K562 (cell line): Measurements from ENCODE around the gene NECTIN4. TPM values are rescaled to one million over a fixed set of nuclear protein-coding genes. Genes with fewer than 3 reads are reported as not detected.

Experiments
- polyA plus RNA-seq, 8 experiments: library from polyadenylated mRNA; depleted of rRNA in 4 of 8; stranded (reverse) in 5 of 8; unstranded in 3 of 8; fragments of >200 nt; fragmentation: Nextera tagmentation in 2 of 8; fragmentation: Illumina TruSeq in 1 of 8; extraction: Ambion mirVana in 2 of 8; extraction: Trizol in 1 of 8; gene quantifications; 2 replicates each; pipeline versions ENCODE4 v1.2.1 to v1.2.3, GENCODE V29; 2011 to 2014; ENCODE audit warnings: inconsistent platforms in 1 of 8, missing spikeins in 1 of 8
- small RNA-seq: library from RNA; depleted of rRNA; stranded (forward); fragments of <200 nt; gene quantifications from one replicate; pipeline ENCODE3, GENCODE V24; 2014
- total RNA-seq, 7 experiments: library from RNA; depleted of rRNA in 6 of 7; stranded (reverse); fragments of >200 nt in 6 of 7; fragmentation: Illumina TruSeq in 2 of 7; extraction: Trizol in 2 of 7; gene quantifications; 2 replicates each; pipeline versions ENCODE4 v1.2.1 to v1.2.3, GENCODE V29; 2011 to 2021; ENCODE audit warnings: low replicate concordance in 1 of 7

NECTIN4 gene
- total and polyA plus RNA-seq, 9 of the 15 experiments (the other 6 are each of a cell fraction or from before 2014, with no cell fraction given) = 0.01 to 0.09 TPM; not detected in 7

Small RNA genes lying within 50 kb of the gene (small RNA-seq; reads per million reads assigned to genes)
- not detected for gene AL591806.2

Other genes starting within 250 kb of the NECTIN4 start
Only the 7 nearest of the 24 such genes appear.
- gene TSTD1, start 50.6 kb downstream of the NECTIN4 start, total RNA-seq (2014; rRNA removed) = not detected in 2 replicates
- gene TSTD1, start 50.6 kb downstream of the NECTIN4 start, total RNA-seq (2014; rRNA removed; fragmentation: Illumina TruSeq; extraction: Trizol) = not detected in 2 replicates
- 0.23 TPM in 1 of 2 replicates, not detected in the other for gene TSTD1, start 50.6 kb downstream of the NECTIN4 start, total RNA-seq (2015; rRNA removed; fragmentation: Illumina TruSeq; extraction: Trizol)
- 0.38 and 0.53 TPM in 2 replicates for gene TSTD1, start 50.6 kb downstream of the NECTIN4 start, total RNA-seq (2021)
- 0.23 TPM in 1 of 2 replicates, not detected in the other for gene TSTD1, start 50.6 kb downstream of the NECTIN4 start, polyA plus RNA-seq (2011; rRNA removed)
- not detected in 2 replicates for gene TSTD1, start 50.6 kb downstream of the NECTIN4 start, polyA plus RNA-seq (2014; fragmentation: Illumina TruSeq; extraction: Trizol)
- not detected for gene TSTD1, start 50.6 kb downstream of the NECTIN4 start, polyA plus RNA-seq (2014; fragmentation: Nextera tagmentation; extraction: Ambion mirVana)
- gene TSTD1, start 50.6 kb downstream of the NECTIN4 start, polyA plus RNA-seq (2014; rRNA removed) = 0.23 and 0.27 TPM in 2 replicates
- 59.8 and 77.5 TPM in 2 replicates for gene USF1, start 43.6 kb downstream of the NECTIN4 start, total RNA-seq (2014; rRNA removed)
- gene USF1, start 43.6 kb downstream of the NECTIN4 start, total RNA-seq (2014; rRNA removed; fragmentation: Illumina TruSeq; extraction: Trizol) = 43.1 and 52.9 TPM in 2 replicates
- gene USF1, start 43.6 kb downstream of the NECTIN4 start, total RNA-seq (2015; rRNA removed; fragmentation: Illumina TruSeq; extraction: Trizol) = 56.4 and 57.5 TPM in 2 replicates
- gene USF1, start 43.6 kb downstream of the NECTIN4 start, total RNA-seq (2021) = 50.6 and 51.1 TPM in 2 replicates
- 52.8 and 54.2 TPM in 2 replicates for gene USF1, start 43.6 kb downstream of the NECTIN4 start, polyA plus RNA-seq (2011; rRNA removed)
- 53.1 and 57.5 TPM in 2 replicates for gene USF1, start 43.6 kb downstream of the NECTIN4 start, polyA plus RNA-seq (2014; fragmentation: Illumina TruSeq; extraction: Trizol)
- 10 to 100 TPM in 1 of 2 experiments, 1 to 10 TPM in 1; 7.4 to 46.3 TPM for gene USF1, start 43.6 kb downstream of the NECTIN4 start, polyA plus RNA-seq (2014; fragmentation: Nextera tagmentation; extraction: Ambion mirVana)
- 50.9 and 60.2 TPM in 2 replicates for gene USF1, start 43.6 kb downstream of the NECTIN4 start, polyA plus RNA-seq (2014; rRNA removed)
- gene ARHGAP30, start 19.7 kb downstream of the NECTIN4 start, total RNA-seq (2014; rRNA removed) = 0.04 and 0.73 TPM in 2 replicates
- 0.06 and 0.07 TPM in 2 replicates for gene ARHGAP30, start 19.7 kb downstream of the NECTIN4 start, total RNA-seq (2014; rRNA removed; fragmentation: Illumina TruSeq; extraction: Trizol)
- gene ARHGAP30, start 19.7 kb downstream of the NECTIN4 start, total RNA-seq (2015; rRNA removed; fragmentation: Illumina TruSeq; extraction: Trizol) = 0.04 and 0.07 TPM in 2 replicates
- gene ARHGAP30, start 19.7 kb downstream of the NECTIN4 start, total RNA-seq (2021) = 0.35 and 0.42 TPM in 2 replicates
- 0.12 and 0.20 TPM in 2 replicates for gene ARHGAP30, start 19.7 kb downstream of the NECTIN4 start, polyA plus RNA-seq (2011; rRNA removed)
- gene ARHGAP30, start 19.7 kb downstream of the NECTIN4 start, polyA plus RNA-seq (2014; fragmentation: Illumina TruSeq; extraction: Trizol) = 0.11 and 0.12 TPM in 2 replicates
- gene ARHGAP30, start 19.7 kb downstream of the NECTIN4 start, polyA plus RNA-seq (2014; fragmentation: Nextera tagmentation; extraction: Ambion mirVana) = under 1 TPM; 0.01 to 0.03 TPM
- 0.17 and 0.18 TPM in 2 replicates for gene ARHGAP30, start 19.7 kb downstream of the NECTIN4 start, polyA plus RNA-seq (2014; rRNA removed)
- not detected in 2 replicates for gene KLHDC9, start 8.8 kb upstream of the NECTIN4 start, total RNA-seq (2014; rRNA removed)
- gene KLHDC9, start 8.8 kb upstream of the NECTIN4 start, total RNA-seq (2014; rRNA removed; fragmentation: Illumina TruSeq; extraction: Trizol) = not detected in 2 replicates
- not detected in 2 replicates for gene KLHDC9, start 8.8 kb upstream of the NECTIN4 start, total RNA-seq (2015; rRNA removed; fragmentation: Illumina TruSeq; extraction: Trizol)
- not detected in 2 replicates for gene KLHDC9, start 8.8 kb upstream of the NECTIN4 start, total RNA-seq (2021)
- gene KLHDC9, start 8.8 kb upstream of the NECTIN4 start, polyA plus RNA-seq (2011; rRNA removed) = not detected in 2 replicates
- not detected in 2 replicates for gene KLHDC9, start 8.8 kb upstream of the NECTIN4 start, polyA plus RNA-seq (2014; fragmentation: Illumina TruSeq; extraction: Trizol)
- not detected for gene KLHDC9, start 8.8 kb upstream of the NECTIN4 start, polyA plus RNA-seq (2014; fragmentation: Nextera tagmentation; extraction: Ambion mirVana)
- not detected in 2 replicates for gene KLHDC9, start 8.8 kb upstream of the NECTIN4 start, polyA plus RNA-seq (2014; rRNA removed)
- gene PFDN2, start 28.5 kb upstream of the NECTIN4 start, total RNA-seq (2014; rRNA removed) = 154 and 172 TPM in 2 replicates
- gene PFDN2, start 28.5 kb upstream of the NECTIN4 start, total RNA-seq (2014; rRNA removed; fragmentation: Illumina TruSeq; extraction: Trizol) = 101 and 120 TPM in 2 replicates
- 104 TPM in 2 replicates for gene PFDN2, start 28.5 kb upstream of the NECTIN4 start, total RNA-seq (2015; rRNA removed; fragmentation: Illumina TruSeq; extraction: Trizol)
- 142 and 144 TPM in 2 replicates for gene PFDN2, start 28.5 kb upstream of the NECTIN4 start, total RNA-seq (2021)
- 120 and 176 TPM in 2 replicates for gene PFDN2, start 28.5 kb upstream of the NECTIN4 start, polyA plus RNA-seq (2011; rRNA removed)
- 181 and 235 TPM in 2 replicates for gene PFDN2, start 28.5 kb upstream of the NECTIN4 start, polyA plus RNA-seq (2014; fragmentation: Illumina TruSeq; extraction: Trizol)
- 10 to 100 TPM; 50.2 to 77.1 TPM for gene PFDN2, start 28.5 kb upstream of the NECTIN4 start, polyA plus RNA-seq (2014; fragmentation: Nextera tagmentation; extraction: Ambion mirVana)
- gene PFDN2, start 28.5 kb upstream of the NECTIN4 start, polyA plus RNA-seq (2014; rRNA removed) = 335 and 361 TPM in 2 replicates
- 23.1 and 29.3 TPM in 2 replicates for gene NIT1, start 28.5 kb upstream of the NECTIN4 start, total RNA-seq (2014; rRNA removed)
- 30.2 and 30.9 TPM in 2 replicates for gene NIT1, start 28.5 kb upstream of the NECTIN4 start, total RNA-seq (2014; rRNA removed; fragmentation: Illumina TruSeq; extraction: Trizol)
- 25.6 and 27.4 TPM in 2 replicates for gene NIT1, start 28.5 kb upstream of the NECTIN4 start, total RNA-seq (2015; rRNA removed; fragmentation: Illumina TruSeq; extraction: Trizol)
- gene NIT1, start 28.5 kb upstream of the NECTIN4 start, total RNA-seq (2021) = 35.9 and 41.0 TPM in 2 replicates
- 18.4 and 25.1 TPM in 2 replicates for gene NIT1, start 28.5 kb upstream of the NECTIN4 start, polyA plus RNA-seq (2011; rRNA removed)
- 48.9 and 49.2 TPM in 2 replicates for gene NIT1, start 28.5 kb upstream of the NECTIN4 start, polyA plus RNA-seq (2014; fragmentation: Illumina TruSeq; extraction: Trizol)
- gene NIT1, start 28.5 kb upstream of the NECTIN4 start, polyA plus RNA-seq (2014; fragmentation: Nextera tagmentation; extraction: Ambion mirVana) = 10 to 100 TPM; 69.8 to 76.0 TPM
- 33.7 and 35.5 TPM in 2 replicates for gene NIT1, start 28.5 kb upstream of the NECTIN4 start, polyA plus RNA-seq (2014; rRNA removed)
- 15.6 and 19.1 TPM in 2 replicates for gene DEDD, start 43.1 kb upstream of the NECTIN4 start, total RNA-seq (2014; rRNA removed)
- gene DEDD, start 43.1 kb upstream of the NECTIN4 start, total RNA-seq (2014; rRNA removed; fragmentation: Illumina TruSeq; extraction: Trizol) = 11.6 and 12.0 TPM in 2 replicates
- gene DEDD, start 43.1 kb upstream of the NECTIN4 start, total RNA-seq (2015; rRNA removed; fragmentation: Illumina TruSeq; extraction: Trizol) = 11.6 and 13.4 TPM in 2 replicates
- 26.3 and 29.0 TPM in 2 replicates for gene DEDD, start 43.1 kb upstream of the NECTIN4 start, total RNA-seq (2021)
- 16.0 and 24.4 TPM in 2 replicates for gene DEDD, start 43.1 kb upstream of the NECTIN4 start, polyA plus RNA-seq (2011; rRNA removed)
- 31.4 and 35.0 TPM in 2 replicates for gene DEDD, start 43.1 kb upstream of the NECTIN4 start, polyA plus RNA-seq (2014; fragmentation: Illumina TruSeq; extraction: Trizol)
- 10 to 100 TPM; 31.6 to 41.0 TPM for gene DEDD, start 43.1 kb upstream of the NECTIN4 start, polyA plus RNA-seq (2014; fragmentation: Nextera tagmentation; extraction: Ambion mirVana)
- 16.7 and 16.8 TPM in 2 replicates for gene DEDD, start 43.1 kb upstream of the NECTIN4 start, polyA plus RNA-seq (2014; rRNA removed)